Measurements from ENCODE around the gene CCT6B. TPM values are rescaled to one million over a fixed set of nuclear protein-coding genes. Genes with fewer than 3 reads are reported as not detected.

CCT6B gene
- total RNA-seq, 1 experiment from 2014 or later: 3.7 TPM

DNA sequence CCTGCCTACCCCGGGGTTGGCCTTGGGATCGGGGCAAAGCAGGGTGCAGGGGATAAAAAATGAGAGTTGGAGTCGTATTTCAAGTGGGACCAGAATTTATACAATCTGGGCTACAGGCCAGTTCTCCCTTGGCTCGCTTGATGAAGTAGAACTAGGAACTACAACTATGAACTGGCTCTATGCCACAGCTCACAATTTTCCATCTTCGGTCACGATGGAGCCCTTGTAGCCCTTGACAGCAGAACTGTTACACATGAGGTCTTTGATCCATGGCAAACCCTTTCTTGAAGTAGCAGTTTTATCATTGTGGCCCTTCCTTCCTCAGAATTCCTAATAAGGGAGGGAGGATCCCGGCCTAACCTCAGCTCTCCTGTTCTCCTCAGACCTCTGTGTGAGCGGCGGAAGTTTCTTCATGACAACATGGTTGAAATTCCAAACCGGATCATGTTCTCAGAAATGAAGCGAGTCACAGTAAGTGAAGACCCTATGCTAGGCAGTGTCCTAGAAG lies 36.1 kb upstream of the CCT6B start:
- Histone ChIP-seq H3K4me2 (no peak overlapping the region), H3K9me3 (ENCODE audit: insufficient read depth, low read depth) (no peaks in the 10 kb centered on the region), H3K27ac (no peak overlapping the region), H3K27me3 (ENCODE audit: insufficient read depth, low read depth) (no peaks in the 10 kb centered on the region), H3K36me3 (ENCODE audit: low read depth) (0 out of 2 replicates have a peak, but pooled peaks cover 6% of the 10 kb centered on the region), H3F3A (ENCODE audit: insufficient read depth, low read depth) (peaks cover 4% of the 10 kb centered on the region; the same call in 1 of the 2 replicates), H3K79me2 (ENCODE audit: low read depth) (no peaks in the 10 kb centered on the region), H3K4me3 (no peak overlapping the region), H3K4me1 (replicated peaks; ENCODE audit: insufficient read depth) (peaks cover 15% of the 10 kb centered on the region), H4K20me1 (ENCODE audit: insufficient read depth) (no peaks in the 10 kb centered on the region), H2AFZ (no peak overlapping the region), H3K9me2 (ENCODE audit: insufficient read depth) (no peaks in the 10 kb centered on the region)
- CTCF ChIA-PET: interaction anchor here (0.5 kb wide), 1 partner anchor 44 kb away, joined by 7 read pairs; no protein-coding TSS in a partner anchor
- POLR2A ChIA-PET (ENCODE audit: unreplicated experiment): no interaction called here
- intact Hi-C loops (cut with micrococcal nuclease; ENCODE audit: unreplicated experiment): loop anchor here (5.0 kb wide), 1 partner anchor 575 kb away; no protein-coding TSS in a partner anchor
- BruUV-seq (replicated peaks): no TSS peak
- TF ChIP-seq, protein P1, sequence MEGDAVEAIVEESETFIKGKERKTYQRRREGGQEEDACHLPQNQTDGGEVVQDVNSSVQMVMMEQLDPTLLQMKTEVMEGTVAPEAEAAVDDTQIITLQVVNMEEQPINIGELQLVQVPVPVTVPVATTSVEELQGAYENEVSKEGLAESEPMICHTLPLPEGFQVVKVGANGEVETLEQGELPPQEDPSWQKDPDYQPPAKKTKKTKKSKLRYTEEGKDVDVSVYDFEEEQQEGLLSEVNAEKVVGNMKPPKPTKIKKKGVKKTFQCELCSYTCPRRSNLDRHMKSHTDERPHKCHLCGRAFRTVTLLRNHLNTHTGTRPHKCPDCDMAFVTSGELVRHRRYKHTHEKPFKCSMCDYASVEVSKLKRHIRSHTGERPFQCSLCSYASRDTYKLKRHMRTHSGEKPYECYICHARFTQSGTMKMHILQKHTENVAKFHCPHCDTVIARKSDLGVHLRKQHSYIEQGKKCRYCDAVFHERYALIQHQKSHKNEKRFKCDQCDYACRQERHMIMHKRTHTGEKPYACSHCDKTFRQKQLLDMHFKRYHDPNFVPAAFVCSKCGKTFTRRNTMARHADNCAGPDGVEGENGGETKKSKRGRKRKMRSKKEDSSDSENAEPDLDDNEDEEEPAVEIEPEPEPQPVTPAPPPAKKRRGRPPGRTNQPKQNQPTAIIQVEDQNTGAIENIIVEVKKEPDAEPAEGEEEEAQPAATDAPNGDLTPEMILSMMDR (conservative IDR thresholded peaks at IDR 0.05): no peak
- no peak for TF ChIP-seq EZH2 (IDR thresholded peaks at IDR 0.05; ENCODE audit: low read depth)
- DNase-seq: no peak

DNA sequence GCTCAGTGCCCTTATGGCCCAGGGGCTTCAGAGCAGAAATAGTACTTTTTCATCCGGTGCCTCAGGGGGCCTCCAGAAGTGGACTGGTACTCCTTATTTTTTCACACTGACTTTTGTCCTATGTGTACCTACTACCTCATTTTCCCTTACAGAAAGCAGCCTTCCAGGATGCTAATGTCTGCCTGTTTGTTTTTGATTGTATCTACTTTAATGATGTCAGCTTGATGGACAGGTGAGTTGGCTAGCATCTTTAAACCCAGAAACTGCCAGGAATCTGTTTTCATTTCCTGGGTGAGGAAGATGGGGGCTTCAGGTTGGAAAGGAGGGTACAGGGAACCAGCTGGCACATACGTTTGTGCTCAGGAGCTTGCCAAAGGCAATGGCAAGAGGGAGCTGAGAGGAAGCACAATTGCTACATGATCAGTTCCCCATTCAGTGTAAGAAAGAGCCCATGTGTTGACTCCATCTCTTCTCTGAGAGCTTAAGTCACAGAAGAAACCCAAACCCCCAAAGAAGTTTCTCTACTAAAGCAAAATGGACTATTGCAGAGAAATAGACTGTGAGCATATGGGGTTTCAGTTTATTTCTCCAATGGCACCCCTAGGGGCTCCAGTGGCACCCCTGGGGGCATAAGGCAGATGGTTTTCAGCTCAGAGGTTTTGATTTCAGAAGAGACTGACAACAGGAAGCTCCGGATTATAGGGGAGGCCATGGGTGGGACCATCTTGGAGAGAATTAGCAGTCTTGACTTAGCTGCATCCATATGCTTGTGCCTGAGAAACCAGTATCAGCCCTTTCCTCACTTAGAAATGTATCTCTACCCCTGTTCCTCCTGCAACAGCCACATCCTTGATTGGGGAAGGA lies 35.4 kb upstream of the CCT6B start:
- ChIA-PET CTCF (no interaction called here), POLR2A (ENCODE audit: unreplicated experiment) (no interaction called here)
- DNase-seq: no peak
- Histone ChIP-seq H3K36me3 (ENCODE audit: low read depth) (0 out of 2 replicates have a peak, but pooled peaks cover 6% of the 10 kb centered on the region), H3K4me1 (replicated peaks; ENCODE audit: insufficient read depth) (peaks cover 7% of the 10 kb centered on the region), H2AFZ (no peak overlapping the region), H3K27me3 (ENCODE audit: insufficient read depth, low read depth) (no peaks in the 10 kb centered on the region), H3K27ac (no peak overlapping the region), H3K4me2 (no peak overlapping the region), H3K9me2 (ENCODE audit: insufficient read depth) (no peaks in the 10 kb centered on the region), H3K4me3 (no peak overlapping the region), H3K79me2 (ENCODE audit: low read depth) (no peaks in the 10 kb centered on the region), H3F3A (ENCODE audit: insufficient read depth, low read depth) (no peaks in the 10 kb centered on the region), H3K9me3 (ENCODE audit: insufficient read depth, low read depth) (no peaks in the 10 kb centered on the region), H4K20me1 (ENCODE audit: insufficient read depth) (no peaks in the 10 kb centered on the region)
- intact Hi-C loops (cut with micrococcal nuclease; ENCODE audit: unreplicated experiment): loop anchor here (5.0 kb wide), 1 partner anchor 574 kb away; no protein-coding TSS in a partner anchor
- no peak for TF ChIP-seq EZH2 (IDR thresholded peaks at IDR 0.05; ENCODE audit: low read depth)
- TF ChIP-seq, protein P1 (conservative IDR thresholded peaks at IDR 0.05): no peak
- no TSS peak for BruUV-seq (replicated peaks)

DNA sequence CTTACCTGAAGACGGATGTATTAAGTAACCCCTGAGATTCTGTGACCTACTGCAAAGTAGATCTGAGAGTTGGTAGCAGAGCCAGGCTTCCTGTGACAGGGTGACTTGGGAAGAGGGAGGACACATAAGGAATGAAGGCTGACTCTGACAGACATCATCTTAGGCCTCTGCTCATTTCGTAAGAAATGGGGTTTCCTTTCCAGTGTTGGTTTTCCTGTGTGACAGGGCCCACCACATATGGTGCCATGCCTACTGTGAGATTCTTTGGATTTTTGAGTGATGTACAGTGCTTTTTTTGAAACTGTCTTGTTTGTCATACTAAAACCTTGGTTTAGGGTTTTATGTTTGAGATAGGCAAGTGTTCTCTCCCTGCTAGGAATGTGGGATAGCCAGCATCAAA lies 31.8 kb upstream of the CCT6B start:
- Histone ChIP-seq H3K9me2 (ENCODE audit: insufficient read depth) (no peaks in the 10 kb centered on the region), H4K20me1 (ENCODE audit: insufficient read depth) (no peaks in the 10 kb centered on the region), H3K36me3 (ENCODE audit: low read depth) (peaks cover 6% of the 10 kb centered on the region; the same call in 1 of the 2 replicates), H3K4me1 (replicated peaks; ENCODE audit: insufficient read depth) (no peaks in the 10 kb centered on the region), H3K79me2 (ENCODE audit: low read depth) (no peaks in the 10 kb centered on the region), H3K27ac (no peak overlapping the region), H3F3A (ENCODE audit: insufficient read depth, low read depth) (no peaks in the 10 kb centered on the region), H3K9me3 (ENCODE audit: insufficient read depth, low read depth) (no peaks in the 10 kb centered on the region), H3K4me3 (no peak overlapping the region), H2AFZ (no peak overlapping the region), H3K4me2 (no peak overlapping the region), H3K27me3 (ENCODE audit: insufficient read depth, low read depth) (no peaks in the 10 kb centered on the region)
- intact Hi-C loops (cut with micrococcal nuclease; ENCODE audit: unreplicated experiment): no loop called here
- TF ChIP-seq, protein P1 (conservative IDR thresholded peaks at IDR 0.05): no peak
- no peak for TF ChIP-seq EZH2 (IDR thresholded peaks at IDR 0.05; ENCODE audit: low read depth)
- CTCF ChIA-PET: no interaction called here
- no TSS peak for BruUV-seq (replicated peaks)
- POLR2A ChIA-PET (ENCODE audit: unreplicated experiment): interaction anchor here (0.6 kb wide), 1 partner anchor 136 kb away, joined by 5 read pairs; no protein-coding TSS in a partner anchor
- DNase-seq: no peak
